ENCODE data around the gene COLEC12. TPM values are rescaled to one million over a fixed set of nuclear protein-coding genes. Genes with fewer than 3 reads are reported as not detected.
"Not testable (repeated sequence)": the region's sequence is repeated elsewhere in the genome, so short reads cannot be mapped to it uniquely, and the experiment has no call there.

Gene COLEC12
- total RNA-seq, 1 donor from 2014 or later: 16.7 TPM

- no peak for FAIRE-seq
Measured at GRCh38 chr18:334575-335132, 165.8 kb downstream of the COLEC12 start.

GRCh38 chr18:332721-333510 lies 167.6 kb downstream of the COLEC12 start:
- FAIRE-seq: no peak

More at GRCh38 chr18:334575-335132, 165.8 kb downstream of the COLEC12 start:
- DNase-seq (ENCODE audit: low spot score in 2 of 2): no peak

GRCh38 chr18:332007-332406 lies 168.5 kb downstream of the COLEC12 start:
- DNase-seq (ENCODE audit: low spot score in 2 of 2) (no peak), FAIRE-seq (no peak)

More at GRCh38 chr18:332721-333510, 167.6 kb downstream of the COLEC12 start:
- no peak for DNase-seq (ENCODE audit: low spot score in 2 of 2)

GRCh38 chr18:331221-331821 lies 169.2 kb downstream of the COLEC12 start:
- DNase-seq (ENCODE audit: low spot score in 2 of 2) (no peak), FAIRE-seq (no peak)

GRCh38 chr18:328928-329327 lies 171.6 kb downstream of the COLEC12 start:
- DNase-seq (ENCODE audit: low spot score in 2 of 2): no peak
- no peak for FAIRE-seq

- DNase-seq (ENCODE audit: low spot score in 2 of 2): no peak
- FAIRE-seq: no peak
Measured at GRCh38 chr18:326846-327245, 173.7 kb downstream of the COLEC12 start.

GRCh38 chr18:323253-323622 lies 177.3 kb downstream of the COLEC12 start:
- DNase-seq (ENCODE audit: low spot score in 2 of 2) (no peak), FAIRE-seq (no peak)

GRCh38 chr18:321865-322467 lies 178.5 kb downstream of the COLEC12 start:
- FAIRE-seq (no peak), DNase-seq (ENCODE audit: low spot score in 2 of 2) (no peak)

- no peak for DNase-seq (ENCODE audit: low spot score in 2 of 2)
Measured at GRCh38 chr18:320155-320554, 180.3 kb downstream of the COLEC12 start.

GRCh38 chr18:319720-320119 lies 180.8 kb downstream of the COLEC12 start:
- DNase-seq (ENCODE audit: low spot score in 2 of 2) (no peak), FAIRE-seq (no peak)

More at GRCh38 chr18:320155-320554, 180.3 kb downstream of the COLEC12 start:
- no peak for FAIRE-seq

GRCh38 chr18:318791-319291 lies 181.7 kb downstream of the COLEC12 start:
- DNase-seq (ENCODE audit: low spot score in 2 of 2): no peak
- FAIRE-seq: no peak

GRCh38 chr18:317618-318017 lies 182.9 kb downstream of the COLEC12 start:
- DNase-seq (ENCODE audit: low spot score in 2 of 2) (no peak), FAIRE-seq (no peak)

- DNase-seq (ENCODE audit: low spot score in 2 of 2) (no peak), FAIRE-seq (no peak)
Measured at GRCh38 chr18:316393-316792, 184.1 kb downstream of the COLEC12 start.

GRCh38 chr18:313931-314330 lies 186.6 kb downstream of the COLEC12 start:
- DNase-seq (ENCODE audit: low spot score in 2 of 2) (no peak), FAIRE-seq (no peak)

GRCh38 chr18:312415-312814 lies 188.1 kb downstream of the COLEC12 start:
- FAIRE-seq (no peak), DNase-seq (ENCODE audit: low spot score in 2 of 2) (no peak)

- FAIRE-seq (no peak), DNase-seq (ENCODE audit: low spot score in 2 of 2) (no peak)
Measured at GRCh38 chr18:310042-310441, 190.5 kb downstream of the COLEC12 start.

- not testable (repeated sequence) for DNase-seq (ENCODE audit: low spot score in 2 of 2); FAIRE-seq
Measured at GRCh38 chr18:308086-308485, 192.4 kb downstream of the COLEC12 start.

- no peak for FAIRE-seq
Measured at GRCh38 chr18:306608-307255, 193.8 kb downstream of the COLEC12 start.

GRCh38 chr18:305003-305501 lies 195.4 kb downstream of the COLEC12 start:
- DNase-seq (ENCODE audit: low spot score in 2 of 2) (no peak), FAIRE-seq (no peak)

More at GRCh38 chr18:306608-307255, 193.8 kb downstream of the COLEC12 start:
- no peak for DNase-seq (ENCODE audit: low spot score in 2 of 2)

GRCh38 chr18:303607-304006 lies 196.9 kb downstream of the COLEC12 start:
- FAIRE-seq (no peak), DNase-seq (ENCODE audit: low spot score in 2 of 2) (no peak)
